HG02852 (cell line): ENCODE data around the gene HTR2C.

ENCODE experiments used
- ATAC-seq: cut with Tn5 transposase; IDR thresholded peaks from one replicate; pipeline ENCODE4 v1.9.1; 2021; ENCODE audit warnings: mild to moderate bottlenecking, moderate library complexity; ENCODE audit not compliant: unreplicated experiment

The HTR2C gene

GRCh38 chrX:114952696-114953095, 368.8 kb downstream of the HTR2C start:
- no peak for ATAC-seq
